HEK293 (cell line): Measurements from ENCODE around the gene TNIK.
A peak's percentile ranks its signal among the peaks of the same experiment; 100 is the strongest.

Experiments
- HOXC10 ChIP-seq: sonication (generic); formaldehyde crosslinking; IDR thresholded peaks from 2 replicates; pipeline ENCODE4 v1.8.1; 2023; ENCODE audit warnings: mild to moderate bottlenecking, missing genetic modification reagents
- KLF10 ChIP-seq: fragments of 450-650 bp; IDR thresholded peaks from 2 replicates; pipeline ENCODE4 v1.5.1; 2018; ENCODE audit warnings: missing biosample characterization, mild to moderate bottlenecking, missing genetic modification characterization
- SCRT1 ChIP-seq: fragments of 450-650 bp; formaldehyde crosslinking; IDR thresholded peaks from 2 replicates; pipeline ENCODE4 v1.5.1; 2016; ENCODE audit warnings: missing biosample characterization, missing genetic modification characterization, borderline replicate concordance
- ZBTB1 ChIP-seq: fragments of 450-650 bp; formaldehyde crosslinking; IDR thresholded peaks from 2 replicates; pipeline ENCODE4 v1.5.1; 2016; ENCODE audit warnings: missing biosample characterization, missing genetic modification characterization
- ZBTB48 ChIP-seq: fragments of 450-650 bp; formaldehyde crosslinking; IDR thresholded peaks from 2 replicates; pipeline ENCODE4 v1.5.1; 2016; ENCODE audit warnings: missing biosample characterization, missing genetic modification characterization
- ZBTB8A ChIP-seq: fragments of 450-650 bp; formaldehyde crosslinking; IDR thresholded peaks from 2 replicates; pipeline ENCODE4 v1.5.1; 2016; ENCODE audit warnings: missing biosample characterization, missing genetic modification characterization
- ZNF133 ChIP-seq: fragments of 450-650 bp; formaldehyde crosslinking; IDR thresholded peaks from 2 replicates; pipeline ENCODE4 v1.5.1; 2016; ENCODE audit warnings: missing biosample characterization, missing genetic modification characterization
- ZNF155 ChIP-seq: fragments of 450-650 bp; formaldehyde crosslinking; IDR thresholded peaks from 2 replicates; pipeline ENCODE4 v1.5.1; 2016; ENCODE audit warnings: missing biosample characterization, missing genetic modification characterization
- ZNF157 ChIP-seq: fragments of 450-650 bp; formaldehyde crosslinking; IDR thresholded peaks from 2 replicates; pipeline ENCODE4 v1.5.1; 2016; ENCODE audit warnings: missing biosample characterization, missing genetic modification characterization
- ZNF184 ChIP-seq: fragments of 450-650 bp; IDR thresholded peaks from 2 replicates; pipeline ENCODE4 v1.5.1; 2018; ENCODE audit warnings: missing biosample characterization, mild to moderate bottlenecking, missing genetic modification characterization
- ZNF292 ChIP-seq: fragments of 450-650 bp; formaldehyde crosslinking; IDR thresholded peaks from 2 replicates; pipeline ENCODE4 v1.5.1; 2016; ENCODE audit warnings: low read depth, missing biosample characterization, missing genetic modification characterization, borderline replicate concordance
- ZNF324 ChIP-seq: fragments of 450-650 bp; formaldehyde crosslinking; IDR thresholded peaks from 2 replicates; pipeline ENCODE4 v1.5.1; 2016; ENCODE audit warnings: missing biosample characterization, missing genetic modification characterization
- ZNF350 ChIP-seq: fragments of 450-650 bp; formaldehyde crosslinking; IDR thresholded peaks from 2 replicates; pipeline ENCODE4 v1.5.0; 2017; ENCODE audit warnings: missing biosample characterization, mild to moderate bottlenecking, missing genetic modification characterization
- ZNF391 ChIP-seq: fragments of 450-650 bp; formaldehyde crosslinking; IDR thresholded peaks from 2 replicates; pipeline ENCODE4 v1.5.1; 2016; ENCODE audit warnings: low read depth, missing biosample characterization, missing genetic modification characterization, borderline replicate concordance
- ZNF473 ChIP-seq: fragments of 450-650 bp; formaldehyde crosslinking; IDR thresholded peaks from 2 replicates; pipeline ENCODE4 v1.5.1; 2017; ENCODE audit warnings: missing biosample characterization, missing genetic modification characterization
- ZNF549 ChIP-seq: fragments of 450-650 bp; IDR thresholded peaks from 2 replicates; pipeline ENCODE4 v1.5.1; 2018; ENCODE audit warnings: missing biosample characterization, missing genetic modification characterization, mild to moderate bottlenecking, inconsistent platforms, moderate library complexity
- ZNF558 ChIP-seq: fragments of 450-650 bp; formaldehyde crosslinking; IDR thresholded peaks from 2 replicates; pipeline ENCODE4 v1.5.1; 2016; ENCODE audit warnings: missing biosample characterization, missing genetic modification characterization
- ZNF610 ChIP-seq: fragments of 450-650 bp; formaldehyde crosslinking; IDR thresholded peaks from 2 replicates; pipeline ENCODE4 v1.5.1; 2016; ENCODE audit warnings: missing biosample characterization, missing genetic modification characterization, borderline replicate concordance
- ZNF626 ChIP-seq: fragments of 450-650 bp; sonication (Bioruptor Pico); formaldehyde crosslinking; IDR thresholded peaks from 2 replicates; pipeline ENCODE4 v1.5.1; 2018; ENCODE audit warnings: missing biosample characterization, missing genetic modification characterization, inconsistent platforms
- ZNF660 ChIP-seq: fragments of 450-650 bp; IDR thresholded peaks from 2 replicates; pipeline ENCODE4 v1.5.1; 2018; ENCODE audit warnings: missing biosample characterization, mild to moderate bottlenecking, missing genetic modification characterization
- ZNF747 ChIP-seq: fragments of 450-650 bp; formaldehyde crosslinking; IDR thresholded peaks from 2 replicates; pipeline ENCODE4 v1.5.1; 2016; ENCODE audit warnings: missing biosample characterization, missing genetic modification characterization
- ZNF76 ChIP-seq: fragments of 450-650 bp; formaldehyde crosslinking; IDR thresholded peaks from 2 replicates; pipeline ENCODE4; 2016; ENCODE audit warnings: low read depth, missing biosample characterization, missing genetic modification characterization, borderline replicate concordance
- ZNF791 ChIP-seq: fragments of 450-650 bp; formaldehyde crosslinking; IDR thresholded peaks from 2 replicates; pipeline ENCODE4 v1.5.1; 2016; ENCODE audit warnings: missing biosample characterization, missing genetic modification characterization
- TF ChIP-seq, protein P1 (sequence below): fragments of 450-650 bp; formaldehyde crosslinking; IDR thresholded peaks from 2 replicates; pipeline ENCODE4 v1.5.1; 2017; ENCODE audit warnings: missing biosample characterization, missing genetic modification characterization
- TF ChIP-seq, protein P2 (sequence below): fragments of 450-650 bp; formaldehyde crosslinking; IDR thresholded peaks from 2 replicates; pipeline ENCODE4 v1.5.1; 2016; ENCODE audit warnings: missing biosample characterization, missing genetic modification characterization, borderline replicate concordance
- TF ChIP-seq, protein P3 (sequence below): fragments of 450-650 bp; formaldehyde crosslinking; optimal IDR thresholded peaks from 2 replicates; pipeline ENCODE3; 2016; ENCODE audit warnings: missing biosample characterization, mild to moderate bottlenecking, missing genetic modification characterization
- TF ChIP-seq, protein P4 (sequence below): fragments of 450-650 bp; formaldehyde crosslinking; IDR thresholded peaks from 2 replicates; pipeline ENCODE4 v1.5.1; 2016; ENCODE audit warnings: missing biosample characterization, missing genetic modification characterization
- TF ChIP-seq, protein P5 (sequence below): fragments of 450-650 bp; formaldehyde crosslinking; IDR thresholded peaks from 2 replicates; pipeline ENCODE4 v1.5.1; 2017; ENCODE audit warnings: missing biosample characterization, mild to moderate bottlenecking, missing genetic modification characterization, moderate library complexity

The TNIK gene

DNA sequence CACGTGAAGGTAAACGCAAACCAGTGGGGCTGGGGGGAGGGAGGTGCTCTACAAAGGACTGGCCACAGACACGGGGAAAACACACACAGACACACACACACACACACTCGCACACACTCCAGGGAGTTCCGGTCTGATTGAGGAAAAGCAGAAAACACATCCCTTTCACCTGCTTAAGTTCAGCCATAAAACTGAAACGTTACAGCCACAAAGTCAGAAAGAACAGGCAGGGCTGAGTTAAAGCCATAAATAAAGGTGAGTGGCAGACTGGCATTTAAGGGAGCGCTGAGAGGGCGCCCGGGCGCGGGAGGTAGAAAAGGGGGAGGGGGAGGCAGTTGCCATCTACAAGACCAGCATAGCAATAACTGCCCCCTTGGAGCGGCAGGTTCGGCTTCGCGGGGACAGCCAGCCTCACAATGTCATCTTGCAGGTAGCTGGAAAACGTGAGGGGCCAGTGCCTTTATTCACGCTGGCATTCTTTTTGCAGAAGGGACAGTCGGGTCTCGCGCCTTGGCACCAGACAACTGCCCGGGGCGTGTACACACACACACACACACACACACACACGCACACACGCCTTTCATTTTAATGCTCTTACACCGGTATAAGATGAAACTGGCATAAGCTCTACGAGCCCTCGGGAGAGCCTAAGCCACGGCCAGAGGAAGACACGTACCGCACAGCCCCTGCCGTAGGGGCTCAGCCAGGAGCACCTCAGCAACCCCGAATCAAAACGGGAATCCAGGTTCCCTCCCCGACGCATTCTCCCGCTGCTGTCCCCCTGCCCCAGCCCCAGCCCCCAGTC, 866 bp downstream of the TNIK start (continued):
- TF ChIP-seq, protein P1, sequence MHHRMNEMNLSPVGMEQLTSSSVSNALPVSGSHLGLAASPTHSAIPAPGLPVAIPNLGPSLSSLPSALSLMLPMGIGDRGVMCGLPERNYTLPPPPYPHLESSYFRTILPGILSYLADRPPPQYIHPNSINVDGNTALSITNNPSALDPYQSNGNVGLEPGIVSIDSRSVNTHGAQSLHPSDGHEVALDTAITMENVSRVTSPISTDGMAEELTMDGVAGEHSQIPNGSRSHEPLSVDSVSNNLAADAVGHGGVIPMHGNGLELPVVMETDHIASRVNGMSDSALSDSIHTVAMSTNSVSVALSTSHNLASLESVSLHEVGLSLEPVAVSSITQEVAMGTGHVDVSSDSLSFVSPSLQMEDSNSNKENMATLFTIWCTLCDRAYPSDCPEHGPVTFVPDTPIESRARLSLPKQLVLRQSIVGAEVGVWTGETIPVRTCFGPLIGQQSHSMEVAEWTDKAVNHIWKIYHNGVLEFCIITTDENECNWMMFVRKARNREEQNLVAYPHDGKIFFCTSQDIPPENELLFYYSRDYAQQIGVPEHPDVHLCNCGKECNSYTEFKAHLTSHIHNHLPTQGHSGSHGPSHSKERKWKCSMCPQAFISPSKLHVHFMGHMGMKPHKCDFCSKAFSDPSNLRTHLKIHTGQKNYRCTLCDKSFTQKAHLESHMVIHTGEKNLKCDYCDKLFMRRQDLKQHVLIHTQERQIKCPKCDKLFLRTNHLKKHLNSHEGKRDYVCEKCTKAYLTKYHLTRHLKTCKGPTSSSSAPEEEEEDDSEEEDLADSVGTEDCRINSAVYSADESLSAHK (tag by site-specific recombination), result no peak
- TF ChIP-seq KLF10, result no peak
- TF ChIP-seq ZNF660 (tag by site-specific recombination), result no peak
- no peak for TF ChIP-seq ZNF184 (tag by site-specific recombination)
- TF ChIP-seq ZBTB48 (tag by site-specific recombination), result peak; percentile 91
- TF ChIP-seq ZBTB1 (tag by site-specific recombination), result 0 out of 2 replicates have a peak, but pooled peaks have one; percentile 62
- TF ChIP-seq ZNF747 (tag by site-specific recombination), result no peak
- TF ChIP-seq ZNF350 (tag by site-specific recombination), result no peak
- no peak for TF ChIP-seq ZNF626 (tag by site-specific recombination)
- no peak for TF ChIP-seq ZNF791 (tag by site-specific recombination)
- peak; percentile 66 for TF ChIP-seq ZBTB8A (tag by site-specific recombination)
- TF ChIP-seq ZNF76 (tag by site-specific recombination), result peak; percentile 27; the same call in 1 of the 2 replicates
- no peak for TF ChIP-seq ZNF157 (tag by site-specific recombination)
- no peak for TF ChIP-seq HOXC10 (CRISPR knock-in tag)
- TF ChIP-seq ZNF549 (tag by site-specific recombination), result no peak
- peak; percentile 63; the same call in 1 of the 2 replicates for TF ChIP-seq ZNF324 (tag by site-specific recombination)
- TF ChIP-seq, protein P2, sequence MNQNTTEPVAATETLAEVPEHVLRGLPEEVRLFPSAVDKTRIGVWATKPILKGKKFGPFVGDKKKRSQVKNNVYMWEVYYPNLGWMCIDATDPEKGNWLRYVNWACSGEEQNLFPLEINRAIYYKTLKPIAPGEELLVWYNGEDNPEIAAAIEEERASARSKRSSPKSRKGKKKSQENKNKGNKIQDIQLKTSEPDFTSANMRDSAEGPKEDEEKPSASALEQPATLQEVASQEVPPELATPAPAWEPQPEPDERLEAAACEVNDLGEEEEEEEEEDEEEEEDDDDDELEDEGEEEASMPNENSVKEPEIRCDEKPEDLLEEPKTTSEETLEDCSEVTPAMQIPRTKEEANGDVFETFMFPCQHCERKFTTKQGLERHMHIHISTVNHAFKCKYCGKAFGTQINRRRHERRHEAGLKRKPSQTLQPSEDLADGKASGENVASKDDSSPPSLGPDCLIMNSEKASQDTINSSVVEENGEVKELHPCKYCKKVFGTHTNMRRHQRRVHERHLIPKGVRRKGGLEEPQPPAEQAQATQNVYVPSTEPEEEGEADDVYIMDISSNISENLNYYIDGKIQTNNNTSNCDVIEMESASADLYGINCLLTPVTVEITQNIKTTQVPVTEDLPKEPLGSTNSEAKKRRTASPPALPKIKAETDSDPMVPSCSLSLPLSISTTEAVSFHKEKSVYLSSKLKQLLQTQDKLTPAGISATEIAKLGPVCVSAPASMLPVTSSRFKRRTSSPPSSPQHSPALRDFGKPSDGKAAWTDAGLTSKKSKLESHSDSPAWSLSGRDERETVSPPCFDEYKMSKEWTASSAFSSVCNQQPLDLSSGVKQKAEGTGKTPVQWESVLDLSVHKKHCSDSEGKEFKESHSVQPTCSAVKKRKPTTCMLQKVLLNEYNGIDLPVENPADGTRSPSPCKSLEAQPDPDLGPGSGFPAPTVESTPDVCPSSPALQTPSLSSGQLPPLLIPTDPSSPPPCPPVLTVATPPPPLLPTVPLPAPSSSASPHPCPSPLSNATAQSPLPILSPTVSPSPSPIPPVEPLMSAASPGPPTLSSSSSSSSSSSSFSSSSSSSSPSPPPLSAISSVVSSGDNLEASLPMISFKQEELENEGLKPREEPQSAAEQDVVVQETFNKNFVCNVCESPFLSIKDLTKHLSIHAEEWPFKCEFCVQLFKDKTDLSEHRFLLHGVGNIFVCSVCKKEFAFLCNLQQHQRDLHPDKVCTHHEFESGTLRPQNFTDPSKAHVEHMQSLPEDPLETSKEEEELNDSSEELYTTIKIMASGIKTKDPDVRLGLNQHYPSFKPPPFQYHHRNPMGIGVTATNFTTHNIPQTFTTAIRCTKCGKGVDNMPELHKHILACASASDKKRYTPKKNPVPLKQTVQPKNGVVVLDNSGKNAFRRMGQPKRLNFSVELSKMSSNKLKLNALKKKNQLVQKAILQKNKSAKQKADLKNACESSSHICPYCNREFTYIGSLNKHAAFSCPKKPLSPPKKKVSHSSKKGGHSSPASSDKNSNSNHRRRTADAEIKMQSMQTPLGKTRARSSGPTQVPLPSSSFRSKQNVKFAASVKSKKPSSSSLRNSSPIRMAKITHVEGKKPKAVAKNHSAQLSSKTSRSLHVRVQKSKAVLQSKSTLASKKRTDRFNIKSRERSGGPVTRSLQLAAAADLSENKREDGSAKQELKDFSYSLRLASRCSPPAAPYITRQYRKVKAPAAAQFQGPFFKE (tag by site-specific recombination), result no peak
- no peak for TF ChIP-seq ZNF155
- TF ChIP-seq ZNF558 (tag by site-specific recombination), result no peak
- no peak for TF ChIP-seq SCRT1 (tag by site-specific recombination)
- TF ChIP-seq, protein P3, sequence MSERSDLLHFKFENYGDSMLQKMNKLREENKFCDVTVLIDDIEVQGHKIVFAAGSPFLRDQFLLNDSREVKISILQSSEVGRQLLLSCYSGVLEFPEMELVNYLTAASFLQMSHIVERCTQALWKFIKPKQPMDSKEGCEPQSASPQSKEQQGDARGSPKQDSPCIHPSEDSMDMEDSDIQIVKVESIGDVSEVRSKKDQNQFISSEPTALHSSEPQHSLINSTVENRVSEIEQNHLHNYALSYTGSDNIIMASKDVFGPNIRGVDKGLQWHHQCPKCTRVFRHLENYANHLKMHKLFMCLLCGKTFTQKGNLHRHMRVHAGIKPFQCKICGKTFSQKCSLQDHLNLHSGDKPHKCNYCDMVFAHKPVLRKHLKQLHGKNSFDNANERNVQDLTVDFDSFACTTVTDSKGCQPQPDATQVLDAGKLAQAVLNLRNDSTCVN (tag by site-specific recombination), result peak; percentile 55
- no peak for TF ChIP-seq ZNF133 (tag by site-specific recombination)
- no peak for TF ChIP-seq ZNF473
- peak; percentile 32; the same call in 1 of the 2 replicates for TF ChIP-seq ZNF610
- TF ChIP-seq, protein P4, sequence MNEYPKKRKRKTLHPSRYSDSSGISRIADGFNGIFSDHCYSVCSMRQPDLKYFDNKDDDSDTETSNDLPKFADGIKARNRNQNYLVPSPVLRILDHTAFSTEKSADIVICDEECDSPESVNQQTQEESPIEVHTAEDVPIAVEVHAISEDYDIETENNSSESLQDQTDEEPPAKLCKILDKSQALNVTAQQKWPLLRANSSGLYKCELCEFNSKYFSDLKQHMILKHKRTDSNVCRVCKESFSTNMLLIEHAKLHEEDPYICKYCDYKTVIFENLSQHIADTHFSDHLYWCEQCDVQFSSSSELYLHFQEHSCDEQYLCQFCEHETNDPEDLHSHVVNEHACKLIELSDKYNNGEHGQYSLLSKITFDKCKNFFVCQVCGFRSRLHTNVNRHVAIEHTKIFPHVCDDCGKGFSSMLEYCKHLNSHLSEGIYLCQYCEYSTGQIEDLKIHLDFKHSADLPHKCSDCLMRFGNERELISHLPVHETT (tag by site-specific recombination), result no peak
- TF ChIP-seq, protein P5, sequence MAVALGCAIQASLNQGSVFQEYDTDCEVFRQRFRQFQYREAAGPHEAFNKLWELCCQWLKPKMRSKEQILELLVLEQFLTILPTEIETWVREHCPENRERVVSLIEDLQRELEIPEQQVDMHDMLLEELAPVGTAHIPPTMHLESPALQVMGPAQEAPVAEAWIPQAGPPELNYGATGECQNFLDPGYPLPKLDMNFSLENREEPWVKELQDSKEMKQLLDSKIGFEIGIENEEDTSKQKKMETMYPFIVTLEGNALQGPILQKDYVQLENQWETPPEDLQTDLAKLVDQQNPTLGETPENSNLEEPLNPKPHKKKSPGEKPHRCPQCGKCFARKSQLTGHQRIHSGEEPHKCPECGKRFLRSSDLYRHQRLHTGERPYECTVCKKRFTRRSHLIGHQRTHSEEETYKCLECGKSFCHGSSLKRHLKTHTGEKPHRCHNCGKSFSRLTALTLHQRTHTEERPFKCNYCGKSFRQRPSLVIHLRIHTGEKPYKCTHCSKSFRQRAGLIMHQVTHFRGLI (tag by site-specific recombination), result no peak
- 0 out of 2 replicates have a peak, but pooled peaks have one; percentile 18 for TF ChIP-seq ZNF391 (tag by site-specific recombination)
- TF ChIP-seq ZNF292 (tag by site-specific recombination), result no peak
